Activated naive CD8-positive, alpha-beta T cell treated with anti-CD3 and anti-CD28 coated beads, Interleukin-2, amount 50 U/mL, for 24 hours (primary cell): ENCODE measurements around the gene TRIM44.
A peak's percentile ranks its signal among the peaks of the same experiment; 100 is the strongest.

Experiments used
- ATAC-seq: fragments of 150-1000 bp; cut with Tn5 transposase; one replicate; pipeline ENCODE4 v1.10.0; 2021
- DNase-seq: peaks from one replicate; pipeline ENCODE4 v3.0.0; 2021
- H3K27ac Mint-ChIP-seq: one replicate; pipeline ENCODE4 v1.8.0; 2021; ENCODE audit warnings: mild to moderate bottlenecking, mixed read lengths
- H3K27me3 Mint-ChIP-seq: one replicate; pipeline ENCODE4 v1.8.0; 2021; ENCODE audit warnings: mixed read lengths
- H3K36me3 Mint-ChIP-seq: one replicate; pipeline ENCODE4 v1.8.0; 2021; ENCODE audit warnings: low read depth, mixed read lengths
- H3K4me1 Mint-ChIP-seq: one replicate; pipeline ENCODE4 v1.8.0; 2021; ENCODE audit warnings: mixed read lengths
- H3K4me3 Mint-ChIP-seq: one replicate; pipeline ENCODE4 v1.8.0; 2021; ENCODE audit warnings: mild to moderate bottlenecking, moderate library complexity, mixed read lengths
- H3K9me3 Mint-ChIP-seq: one replicate; pipeline ENCODE4 v1.8.0; 2021; ENCODE audit warnings: mixed read lengths

Gene TRIM44

GRCh38 chr11:35624316-35624715 is 38.3 kb upstream of the TRIM44 start:
- no peak for ATAC-seq
- Mint-ChIP-seq H3K27ac (no peak overlapping the region), H3K36me3 (no peaks in the 10 kb centered on the region), H3K9me3 (no peaks in the 10 kb centered on the region), H3K27me3 (peaks cover 70% of the 10 kb centered on the region), H3K4me1 (peaks cover 10% of the 10 kb centered on the region), H3K4me3 (no peak overlapping the region)
- no peak for DNase-seq

GRCh38 chr11:35624781-35625180 is 37.8 kb upstream of the TRIM44 start:
- no peak overlapping the region for H3K27ac Mint-ChIP-seq
- H3K4me1 Mint-ChIP-seq = peaks cover 6% of the 10 kb centered on the region
- no peaks in the 10 kb centered on the region for H3K9me3 Mint-ChIP-seq
- ATAC-seq = no peak
- H3K27me3 Mint-ChIP-seq = peaks cover 73% of the 10 kb centered on the region
- DNase-seq = no peak
- no peak overlapping the region for H3K4me3 Mint-ChIP-seq
- no peaks in the 10 kb centered on the region for H3K36me3 Mint-ChIP-seq

GRCh38 chr11:35626501-35626900 is 36.1 kb upstream of the TRIM44 start:
- Mint-ChIP-seq H3K4me1 (no peaks in the 10 kb centered on the region), H3K9me3 (no peaks in the 10 kb centered on the region), H3K4me3 (no peak overlapping the region), H3K27ac (no peak overlapping the region), H3K27me3 (peaks cover 67% of the 10 kb centered on the region), H3K36me3 (no peaks in the 10 kb centered on the region)
- DNase-seq = no peak
- no peak for ATAC-seq

GRCh38 chr11:35629511-35629910 is 33.1 kb upstream of the TRIM44 start:
- H3K4me1 Mint-ChIP-seq = no peaks in the 10 kb centered on the region
- peaks cover 59% of the 10 kb centered on the region for H3K27me3 Mint-ChIP-seq
- no peaks in the 10 kb centered on the region for H3K9me3 Mint-ChIP-seq
- H3K4me3 Mint-ChIP-seq = no peak overlapping the region
- DNase-seq (no peak), ATAC-seq (no peak)
- no peak overlapping the region for H3K27ac Mint-ChIP-seq
- no peaks in the 10 kb centered on the region for H3K36me3 Mint-ChIP-seq

GRCh38 chr11:35629914-35630313 is 32.7 kb upstream of the TRIM44 start:
- Mint-ChIP-seq H3K27ac (no peak overlapping the region), H3K4me1 (no peaks in the 10 kb centered on the region), H3K9me3 (no peaks in the 10 kb centered on the region), H3K4me3 (no peak overlapping the region), H3K36me3 (no peaks in the 10 kb centered on the region), H3K27me3 (peaks cover 59% of the 10 kb centered on the region)
- DNase-seq = no peak
- ATAC-seq = no peak

GRCh38 chr11:35631891-35632290 is 30.7 kb upstream of the TRIM44 start:
- DNase-seq = no peak
- ATAC-seq = no peak
- H3K9me3 Mint-ChIP-seq = no peaks in the 10 kb centered on the region
- no peaks in the 10 kb centered on the region for H3K36me3 Mint-ChIP-seq
- H3K27ac Mint-ChIP-seq = no peak overlapping the region
- no peak overlapping the region for H3K4me3 Mint-ChIP-seq
- peaks cover 54% of the 10 kb centered on the region for H3K27me3 Mint-ChIP-seq
- H3K4me1 Mint-ChIP-seq = no peaks in the 10 kb centered on the region

- Mint-ChIP-seq H3K9me3 (no peaks in the 10 kb centered on the region), H3K27me3 (peaks cover 52% of the 10 kb centered on the region), H3K36me3 (no peaks in the 10 kb centered on the region), H3K27ac (no peak overlapping the region), H3K4me1 (no peaks in the 10 kb centered on the region), H3K4me3 (no peak overlapping the region)
- ATAC-seq = no peak
- no peak for DNase-seq
These were observed 30.3 kb upstream of the TRIM44 start for GRCh38 chr11:35632301-35632700.

- H3K36me3 Mint-ChIP-seq = no peaks in the 10 kb centered on the region
- ATAC-seq = no peak
- no peak for DNase-seq
- no peaks in the 10 kb centered on the region for H3K9me3 Mint-ChIP-seq
- H3K27me3 Mint-ChIP-seq = peaks cover 40% of the 10 kb centered on the region
- H3K4me3 Mint-ChIP-seq = no peak overlapping the region
- no peak overlapping the region for H3K27ac Mint-ChIP-seq
- no peaks in the 10 kb centered on the region for H3K4me1 Mint-ChIP-seq
These were observed 28.6 kb upstream of the TRIM44 start for GRCh38 chr11:35633827-35634423.

GRCh38 chr11:35635933-35636332 is 26.6 kb upstream of the TRIM44 start:
- Mint-ChIP-seq H3K4me1 (no peaks in the 10 kb centered on the region), H3K4me3 (no peak overlapping the region), H3K27me3 (peaks cover 25% of the 10 kb centered on the region)

GRCh38 chr11:35639591-35640179 is 22.9 kb upstream of the TRIM44 start:
- Mint-ChIP-seq H3K4me1 (no peaks in the 10 kb centered on the region), H3K36me3 (no peaks in the 10 kb centered on the region), H3K27me3 (peaks cover 10% of the 10 kb centered on the region), H3K27ac (no peak overlapping the region), H3K4me3 (no peak overlapping the region), H3K9me3 (no peaks in the 10 kb centered on the region)
- ATAC-seq (no peak), DNase-seq (no peak)

More at GRCh38 chr11:35635933-35636332, 26.6 kb upstream of the TRIM44 start:
- Mint-ChIP-seq H3K9me3 (no peaks in the 10 kb centered on the region), H3K36me3 (no peaks in the 10 kb centered on the region), H3K27ac (no peak overlapping the region)
- no peak for ATAC-seq
- DNase-seq = no peak

GRCh38 chr11:35641171-35641897 is 21.2 kb upstream of the TRIM44 start:
- H3K27ac Mint-ChIP-seq = no peak overlapping the region
- DNase-seq (no peak), ATAC-seq (no peak)
- no peaks in the 10 kb centered on the region for H3K4me1 Mint-ChIP-seq
- H3K4me3 Mint-ChIP-seq = no peak overlapping the region
- no peaks in the 10 kb centered on the region for H3K9me3 Mint-ChIP-seq
- peaks cover 2% of the 10 kb centered on the region for H3K27me3 Mint-ChIP-seq
- no peaks in the 10 kb centered on the region for H3K36me3 Mint-ChIP-seq

- no peaks in the 10 kb centered on the region for H3K9me3 Mint-ChIP-seq
- ATAC-seq (no peak), DNase-seq (no peak)
- H3K27me3 Mint-ChIP-seq = peaks cover 5% of the 10 kb centered on the region
- no peaks in the 10 kb centered on the region for H3K36me3 Mint-ChIP-seq
- no peak overlapping the region for H3K4me3 Mint-ChIP-seq
- H3K27ac Mint-ChIP-seq = no peak overlapping the region
- H3K4me1 Mint-ChIP-seq = no peaks in the 10 kb centered on the region
These were observed 20.6 kb upstream of the TRIM44 start for GRCh38 chr11:35641964-35642363.

GRCh38 chr11:35647421-35648093 is 15.0 kb upstream of the TRIM44 start:
- Mint-ChIP-seq H3K9me3 (no peaks in the 10 kb centered on the region), H3K36me3 (no peaks in the 10 kb centered on the region), H3K27me3 (peaks cover 35% of the 10 kb centered on the region), H3K27ac (no peak overlapping the region), H3K4me3 (no peak overlapping the region), H3K4me1 (peaks cover 4% of the 10 kb centered on the region)
- DNase-seq (no peak), ATAC-seq (no peak)

GRCh38 chr11:35650006-35650405 is 12.6 kb upstream of the TRIM44 start:
- Mint-ChIP-seq H3K9me3 (no peaks in the 10 kb centered on the region), H3K27ac (no peak overlapping the region), H3K27me3 (peaks cover 49% of the 10 kb centered on the region), H3K4me3 (no peak overlapping the region), H3K36me3 (no peaks in the 10 kb centered on the region), H3K4me1 (peaks cover 4% of the 10 kb centered on the region)
- DNase-seq (no peak), ATAC-seq (peak; percentile 85)

GRCh38 chr11:35650467-35650866 is 12.1 kb upstream of the TRIM44 start:
- peaks cover 52% of the 10 kb centered on the region for H3K27me3 Mint-ChIP-seq
- DNase-seq (no peak), ATAC-seq (no peak)
- H3K9me3 Mint-ChIP-seq = no peaks in the 10 kb centered on the region
- H3K4me3 Mint-ChIP-seq = no peak overlapping the region
- no peaks in the 10 kb centered on the region for H3K36me3 Mint-ChIP-seq
- no peak overlapping the region for H3K27ac Mint-ChIP-seq
- peaks cover 4% of the 10 kb centered on the region for H3K4me1 Mint-ChIP-seq
